PC-9 (cell line): Measurements from ENCODE around the gene RPEL1.

Experiments used
- EZH2 ChIP-seq: fragments of 200-600 bp; sonication (generic); IDR thresholded peaks from 2 replicates; pipeline ENCODE4 v1.8.0; 2017; ENCODE audit warnings: antibody characterized with exemption, low read depth
- TF ChIP-seq, protein P1 (sequence below): fragments of 200-600 bp; sonication (generic); conservative IDR thresholded peaks from 2 replicates; pipeline ENCODE4 v1.6.1; 2017; ENCODE audit warnings: mixed run types, antibody characterized with exemption, mild to moderate bottlenecking, moderate library complexity

DNA sequence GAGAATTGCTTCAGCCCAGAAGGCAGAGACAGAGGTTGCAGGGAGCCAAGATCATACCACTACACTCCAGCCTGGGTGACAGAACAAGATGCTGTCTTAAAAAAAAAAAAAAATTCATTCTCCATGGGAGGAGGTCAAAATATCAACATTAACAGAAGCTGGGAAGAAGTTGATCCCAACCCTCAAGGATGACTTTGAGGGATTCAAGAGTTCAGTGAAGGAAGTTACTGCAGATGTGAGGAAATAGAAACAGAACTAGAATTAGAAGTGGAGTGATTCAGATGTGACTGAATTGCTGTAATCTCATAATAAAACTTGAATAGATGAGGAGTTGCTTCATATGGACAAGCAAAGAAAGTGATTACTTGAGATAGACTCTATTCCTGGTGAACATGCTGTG lies 19.7 kb upstream of the RPEL1 start:
- TF ChIP-seq, protein P1, sequence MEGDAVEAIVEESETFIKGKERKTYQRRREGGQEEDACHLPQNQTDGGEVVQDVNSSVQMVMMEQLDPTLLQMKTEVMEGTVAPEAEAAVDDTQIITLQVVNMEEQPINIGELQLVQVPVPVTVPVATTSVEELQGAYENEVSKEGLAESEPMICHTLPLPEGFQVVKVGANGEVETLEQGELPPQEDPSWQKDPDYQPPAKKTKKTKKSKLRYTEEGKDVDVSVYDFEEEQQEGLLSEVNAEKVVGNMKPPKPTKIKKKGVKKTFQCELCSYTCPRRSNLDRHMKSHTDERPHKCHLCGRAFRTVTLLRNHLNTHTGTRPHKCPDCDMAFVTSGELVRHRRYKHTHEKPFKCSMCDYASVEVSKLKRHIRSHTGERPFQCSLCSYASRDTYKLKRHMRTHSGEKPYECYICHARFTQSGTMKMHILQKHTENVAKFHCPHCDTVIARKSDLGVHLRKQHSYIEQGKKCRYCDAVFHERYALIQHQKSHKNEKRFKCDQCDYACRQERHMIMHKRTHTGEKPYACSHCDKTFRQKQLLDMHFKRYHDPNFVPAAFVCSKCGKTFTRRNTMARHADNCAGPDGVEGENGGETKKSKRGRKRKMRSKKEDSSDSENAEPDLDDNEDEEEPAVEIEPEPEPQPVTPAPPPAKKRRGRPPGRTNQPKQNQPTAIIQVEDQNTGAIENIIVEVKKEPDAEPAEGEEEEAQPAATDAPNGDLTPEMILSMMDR, result no peak
- no peak for TF ChIP-seq EZH2
